GM23248 (cell line): ENCODE results near the gene DMAC2.

Source experiments
- EZH2 ChIP-seq: fragments of 200-600 bp; sonication (generic); IDR thresholded peaks from 2 replicates; pipeline ENCODE4 v1.6.1; 2018; ENCODE audit warnings: antibody characterized with exemption, mild to moderate bottlenecking; ENCODE audit not compliant: insufficient read depth, poor library complexity, severe bottlenecking
- EZH2phosphoT487 ChIP-seq: fragments of 200-600 bp; sonication (generic); IDR thresholded peaks from 2 replicates; pipeline ENCODE4 v1.6.1; 2018; ENCODE audit warnings: antibody characterized with exemption, moderate library complexity, mild to moderate bottlenecking, low read depth; ENCODE audit not compliant: insufficient read depth

- no peak for TF ChIP-seq EZH2
- TF ChIP-seq EZH2phosphoT487: no peak
Measured at GRCh38 chr19:41452584-41453275, 13.0 kb upstream of the DMAC2 start.
